HEK293T (cell line): ENCODE data around the gene IER5.

Experiments
- CTCF ChIA-PET: fragments of 350-600 bp; formaldehyde crosslinking; extraction: SDS; loops from one replicate; lab custom pipeline; 2021; ENCODE audit warnings: antibody characterized with exemption, inconsistent platforms; lab: Yijun Ruan, JAX
- POLR2A ChIA-PET: fragments of 350-600 bp; formaldehyde crosslinking; extraction: SDS; loops from one replicate; lab custom pipeline; 2020; ENCODE audit warnings: antibody characterized with exemption, inconsistent platforms; lab: Yijun Ruan, JAX
- DNase-seq: peaks from one replicate; pipeline ENCODE4 v3.0.0; 2012; ENCODE audit warnings: mixed read lengths; ENCODE audit errors: extremely low spot score
- ARNT ChIP-seq: fragments of 450-650 bp; IDR thresholded peaks from 2 replicates; pipeline ENCODE4 v1.6.1; 2017; ENCODE audit warnings: mild to moderate bottlenecking
- BHLHE40 ChIP-seq: fragments of 450-650 bp; IDR thresholded peaks from 2 replicates; pipeline ENCODE4 v1.6.1; 2016; ENCODE audit warnings: mild to moderate bottlenecking, moderate library complexity, borderline replicate concordance
- CTBP1 ChIP-seq: fragments of 450-650 bp; IDR thresholded peaks from 2 replicates; pipeline ENCODE4 v1.6.1; 2016; ENCODE audit warnings: borderline replicate concordance
- ELF4 ChIP-seq: fragments of 450-650 bp; IDR thresholded peaks from 2 replicates; pipeline ENCODE4 v1.6.1; 2017; ENCODE audit warnings: antibody characterized with exemption
- FOXA1 ChIP-seq: fragments of 450-650 bp; IDR thresholded peaks from 2 replicates; pipeline ENCODE4 v1.6.1; 2016; ENCODE audit warnings: mild to moderate bottlenecking
- FOXK2 ChIP-seq: fragments of 450-650 bp; IDR thresholded peaks from 2 replicates; pipeline ENCODE4 v1.6.1; 2016; ENCODE audit warnings: mild to moderate bottlenecking
- FOXM1 ChIP-seq: fragments of 450-650 bp; IDR thresholded peaks from 2 replicates; pipeline ENCODE4 v1.6.1; 2017; ENCODE audit warnings: mild to moderate bottlenecking, borderline replicate concordance
- HDGF ChIP-seq: fragments of 450-650 bp; IDR thresholded peaks from 2 replicates; pipeline ENCODE4 v1.6.1; 2017; ENCODE audit warnings: antibody characterized with exemption, borderline replicate concordance
- L3MBTL2 ChIP-seq: fragments of 450-650 bp; conservative IDR thresholded peaks from 2 replicates; pipeline ENCODE4 v1.6.1; 2016; ENCODE audit warnings: mild to moderate bottlenecking
- LEF1 ChIP-seq: fragments of 450-650 bp; IDR thresholded peaks from 2 replicates; pipeline ENCODE4 v1.6.1; 2017; ENCODE audit warnings: mild to moderate bottlenecking, borderline replicate concordance
- NFRKB ChIP-seq: fragments of 450-650 bp; IDR thresholded peaks from 2 replicates; pipeline ENCODE4 v1.6.1; 2016; ENCODE audit warnings: mild to moderate bottlenecking, moderate library complexity
- PKNOX1 ChIP-seq: fragments of 450-650 bp; IDR thresholded peaks from 2 replicates; pipeline ENCODE4 v1.6.1; 2016
- SUZ12 ChIP-seq: fragments of 450-650 bp; IDR thresholded peaks from 2 replicates; pipeline ENCODE4 v1.6.1; 2016; ENCODE audit warnings: mild to moderate bottlenecking
- TARDBP ChIP-seq: fragments of 450-650 bp; IDR thresholded peaks from 2 replicates; pipeline ENCODE4 v1.6.1; 2016
- ZNF384 ChIP-seq: fragments of 450-650 bp; IDR thresholded peaks from 2 replicates; pipeline ENCODE4 v1.6.1; 2016

IER5 gene

DNA sequence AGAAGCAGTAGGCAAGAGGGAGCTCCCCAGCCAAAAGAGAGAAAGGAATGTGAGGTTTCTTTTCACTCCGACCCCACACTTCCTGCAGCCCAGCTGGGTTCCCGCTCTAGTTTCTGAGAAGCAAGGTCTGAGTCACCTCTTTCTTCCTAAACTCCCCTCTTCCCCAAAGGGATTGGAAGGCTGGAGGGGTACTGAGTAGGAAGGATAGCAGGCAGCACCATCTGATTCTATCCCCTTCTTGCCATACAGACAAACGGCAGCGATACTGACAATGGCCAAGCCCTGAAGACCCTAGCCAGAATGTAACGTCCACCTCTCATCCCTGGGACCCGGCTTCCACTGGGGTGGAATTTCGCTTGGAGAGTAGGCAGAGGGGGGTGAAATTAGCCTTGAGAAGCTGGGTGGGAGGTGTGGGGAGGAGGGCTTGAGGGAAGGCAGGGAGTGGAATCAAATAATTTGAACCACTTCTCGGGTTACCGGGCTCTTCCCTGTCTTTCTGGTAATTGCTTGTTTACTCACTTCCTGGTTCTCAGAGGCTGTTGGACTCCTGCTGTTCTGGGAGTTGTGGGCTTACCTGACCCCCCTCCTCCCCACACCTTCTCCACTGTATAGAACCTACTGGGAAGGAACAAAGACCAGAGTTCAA, 13.2 kb downstream of the IER5 start:
- ChIA-PET CTCF (no interaction called here), POLR2A (interaction anchor here (1.3 to 4.7 kb wide), 4 partner anchors 11 to 39 kb away, joined by 3 to 33 read pairs (median 5); partner anchors contain the start of gene IER5)
- DNase-seq, result no peak
- TF ChIP-seq ELF4 (no peak), FOXM1 (no peak), BHLHE40 (no peak), L3MBTL2 (no peak), SUZ12 (no peak), NFRKB (no peak), ARNT (no peak), PKNOX1 (no peak), TARDBP (no peak)

GRCh38 chr1:181102841-181103240, 14.3 kb downstream of the IER5 start:
- ChIA-PET POLR2A (interaction anchor here (1.8 to 3.1 kb wide), 3 partner anchors 14 to 20 kb away, joined by 5 to 33 read pairs (median 5); no protein-coding TSS in a partner anchor), CTCF (interaction anchor here (0.5 to 1.1 kb wide), 2 partner anchors 24 to 33 kb away, joined by 3 to 4 read pairs; no protein-coding TSS in a partner anchor)
- no peak for DNase-seq
- no peak for TF ChIP-seq ZNF384
- TF ChIP-seq ELF4, result no peak
- no peak for TF ChIP-seq NFRKB
- TF ChIP-seq TARDBP, result no peak
- TF ChIP-seq L3MBTL2, result no peak
- no peak for TF ChIP-seq ARNT
- TF ChIP-seq LEF1, result no peak
- TF ChIP-seq FOXA1, result no peak

- ChIA-PET POLR2A (interaction anchor here (0.9 to 3.1 kb wide), 5 partner anchors 10 to 30 kb away, joined by 3 to 33 read pairs (median 5); no protein-coding TSS in a partner anchor), CTCF (interaction anchor here (0.5 to 1.1 kb wide), 4 partner anchors 20 to 33 kb away, joined by 3 to 4 read pairs (median 4); no protein-coding TSS in a partner anchor)
- TF ChIP-seq ZNF384, result no peak
- no peak for TF ChIP-seq ARNT
- no peak for TF ChIP-seq NFRKB
- no peak for DNase-seq
Measured at GRCh38 chr1:181103399-181103798, 14.9 kb downstream of the IER5 start.

DNA sequence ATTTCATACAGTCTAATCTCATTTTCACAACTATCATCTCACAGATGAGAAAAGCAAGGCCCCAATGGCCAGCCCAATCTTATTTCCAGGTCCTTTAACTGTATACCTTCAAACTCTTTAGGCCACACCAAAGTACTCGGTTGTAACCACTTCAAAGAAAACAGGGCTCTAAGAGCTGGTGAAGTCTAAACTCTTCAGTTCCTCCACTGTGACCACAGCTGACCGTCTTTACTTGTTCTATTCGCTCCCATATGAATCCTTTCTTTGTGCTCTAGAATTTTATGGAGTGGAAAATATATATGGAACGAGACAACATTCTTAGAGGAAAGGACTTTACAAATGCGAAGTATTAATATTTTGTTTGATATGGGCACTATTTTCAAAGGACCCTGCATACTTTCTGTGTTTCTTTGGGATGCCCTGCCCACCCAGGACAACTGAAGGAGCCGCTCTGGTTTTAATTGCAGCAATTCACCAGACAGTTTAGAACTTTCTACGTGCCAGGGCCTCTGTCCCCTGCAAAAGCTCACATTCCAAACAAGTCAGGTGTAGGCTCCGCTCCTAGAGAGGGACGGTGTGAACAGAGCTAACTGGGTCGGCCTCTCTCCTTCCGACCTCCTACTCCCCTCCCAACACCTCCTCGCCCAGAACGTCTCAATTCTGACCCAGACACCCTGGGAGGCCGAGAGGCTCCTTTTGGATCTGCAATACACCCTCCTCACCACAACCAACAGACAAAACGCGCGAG, 15.7 kb downstream of the IER5 start:
- TF ChIP-seq HDGF, result no peak
- TF ChIP-seq TARDBP, result no peak
- TF ChIP-seq CTBP1, result no peak
- no peak for TF ChIP-seq SUZ12
- TF ChIP-seq FOXK2, result no peak
- TF ChIP-seq PKNOX1, result no peak
- no peak for TF ChIP-seq FOXA1
- no peak for TF ChIP-seq L3MBTL2
- no peak for TF ChIP-seq LEF1
- TF ChIP-seq NFRKB, result no peak
- TF ChIP-seq BHLHE40, result no peak
- DNase-seq, result peak; percentile 50
- ChIA-PET CTCF (interaction anchor here (0.7 to 1.5 kb wide), 3 partner anchors 20 to 38 kb away, joined by 3 to 4 read pairs (median 4); no protein-coding TSS in a partner anchor), POLR2A (interaction anchor here (0.8 to 3.1 kb wide), 13 partner anchors 8 to 602 kb away, joined by 3 to 33 read pairs (median 5); no protein-coding TSS in a partner anchor)

- CTCF ChIA-PET, result interaction anchor here (1.5 kb wide), 1 partner anchor 22 kb away, joined by 4 read pairs; no protein-coding TSS in a partner anchor
- TF ChIP-seq L3MBTL2 (peak; percentile 79; the same call in 1 of the 2 replicates), ZNF384 (no peak)
- peak; percentile 45 for DNase-seq
- POLR2A ChIA-PET, result interaction anchor here (0.8 to 3.1 kb wide), 11 partner anchors 8 to 603 kb away, joined by 3 to 33 read pairs (median 5); partner anchors contain the start of gene IER5
Measured at GRCh38 chr1:181104790-181105133, 16.3 kb downstream of the IER5 start.

DNA sequence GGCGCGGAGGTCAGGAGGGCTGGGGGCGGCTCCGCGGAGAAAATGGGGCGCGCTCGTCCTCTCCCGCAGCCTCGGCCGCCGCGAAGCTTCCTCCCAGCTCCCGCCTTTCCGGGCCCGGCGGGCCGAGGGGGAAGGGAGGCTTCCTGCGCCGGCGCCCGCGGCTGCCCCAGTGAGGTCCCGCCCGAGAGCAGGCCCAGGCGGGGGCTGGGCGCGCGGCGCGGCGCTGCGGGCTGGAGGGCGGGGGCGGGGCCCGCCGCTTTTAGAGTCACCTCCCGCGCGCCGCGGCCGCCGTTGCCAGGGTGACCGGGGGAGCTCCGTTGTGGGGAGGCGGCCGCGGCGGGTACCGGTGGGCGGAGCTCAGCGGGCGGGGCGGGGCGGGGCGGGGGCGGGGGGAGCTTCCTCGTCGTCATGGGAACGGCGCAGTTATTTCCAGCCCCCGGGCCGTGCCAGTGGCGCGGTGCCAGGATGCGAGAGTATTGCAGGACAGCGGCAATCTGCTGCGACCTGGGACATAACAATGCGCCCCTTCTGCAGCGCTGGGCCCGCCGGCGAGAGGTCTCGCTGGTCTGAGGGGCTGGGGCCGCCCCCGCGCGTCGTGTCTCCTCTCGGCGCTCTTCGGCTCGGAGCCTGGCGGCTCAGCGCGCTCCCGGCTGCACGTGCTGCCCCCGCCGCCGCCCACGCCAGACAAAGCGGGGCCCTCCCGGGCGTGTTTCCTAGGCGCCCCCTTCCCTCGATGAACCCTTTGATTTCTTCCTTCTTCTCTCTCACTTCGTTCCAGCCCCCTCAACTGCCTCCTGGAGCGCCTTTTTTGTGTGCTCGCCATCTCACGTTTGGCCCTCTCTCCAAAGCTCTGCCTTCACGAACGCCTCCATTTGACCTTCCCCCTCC, 16.9 kb downstream of the IER5 start:
- DNase-seq, result peak; percentile 94
- CTCF ChIA-PET, result interaction anchor here (1.5 kb wide), 1 partner anchor 21 kb away, joined by 4 read pairs; no protein-coding TSS in a partner anchor
- no peak for TF ChIP-seq FOXK2
- TF ChIP-seq ELF4, result no peak
- peak; percentile 88 for TF ChIP-seq L3MBTL2
- TF ChIP-seq ARNT, result no peak
- TF ChIP-seq HDGF, result no peak
- TF ChIP-seq FOXM1, result no peak
- TF ChIP-seq CTBP1, result no peak
- TF ChIP-seq ZNF384, result no peak
- TF ChIP-seq LEF1, result no peak
- POLR2A ChIA-PET, result interaction anchor here (0.8 to 3.1 kb wide), 10 partner anchors 9 to 604 kb away, joined by 3 to 33 read pairs (median 5); partner anchors contain the start of gene IER5

- TF ChIP-seq ARNT (no peak), SUZ12 (no peak)
- ChIA-PET CTCF (no interaction called here), POLR2A (interaction anchor here (1.1 to 3.1 kb wide), 3 partner anchors 12 to 18 kb away, joined by 5 to 33 read pairs (median 13); partner anchors contain the start of gene IER5)
- no peak for DNase-seq
Measured at GRCh38 chr1:181106022-181106312, 17.5 kb downstream of the IER5 start.
